ENCODE data around the gene STRN. TPM values are rescaled to one million over a fixed set of nuclear protein-coding genes. Genes with fewer than 3 reads are reported as not detected.

The STRN gene
- total RNA-seq, 2 experiments from 2014 or later = 20.4 to 20.8 TPM

DNA sequence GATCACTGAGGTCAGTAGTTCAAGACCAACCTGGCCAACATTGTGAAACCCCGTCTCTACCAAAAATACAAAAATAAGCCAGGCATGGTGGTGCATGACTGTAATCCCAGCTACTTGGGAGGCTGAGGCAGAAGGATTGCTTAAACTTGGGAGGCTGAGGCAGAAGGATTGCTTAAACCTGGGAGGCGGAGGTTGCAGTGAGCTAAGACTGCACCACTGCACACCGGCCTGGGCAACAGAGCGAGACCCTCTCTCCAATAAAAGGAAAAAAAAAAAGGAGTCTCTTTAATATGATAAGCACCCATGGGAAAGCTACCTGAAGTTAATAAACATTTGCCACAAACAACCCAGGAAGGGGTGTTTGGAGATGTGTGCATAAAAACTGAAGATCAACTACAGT lies 2.6 kb downstream of the STRN start:
- no peaks in the 10 kb centered on the region for H3K9me3 Mint-ChIP-seq
- ATAC-seq (ENCODE audit: poor library complexity) = no peak
- Histone ChIP-seq H3K9me3 (ENCODE audit: control insufficient read depth in 1 of 2, insufficient read depth in 1 of 2, low read length in 2 of 2) (no peaks in the 10 kb centered on the region), H3K4me3 (ENCODE audit: low read length) (no peak overlapping the region), H3K27me3 (ENCODE audit: control insufficient read depth in 1 of 2, insufficient read depth in 2 of 2, low read length in 2 of 2) (no peaks in the 10 kb centered on the region), H3K36me3 (ENCODE audit: insufficient read depth, low read length) (no peaks in the 10 kb centered on the region), H3K4me1 (ENCODE audit: insufficient read depth, low read length) (peaks cover 26% of the 10 kb centered on the region), H3K27ac (ENCODE audit: low read depth in 1 of 2, low read length in 2 of 2) (no peak overlapping the region)
- peaks cover 19% of the 10 kb centered on the region for H3K36me3 Mint-ChIP-seq (ENCODE audit: low read depth)
- H3K27ac Mint-ChIP-seq = no peak overlapping the region
- intact Hi-C loops (cut with DNase I, micrococcal nuclease) = loop anchor here (10.0 kb wide), 3 partner anchors 121 to 1811 kb away; partner anchors contain the start of genes ATL2 (in 1 of the 2), GEMIN6 (in 1 of the 2), GPATCH11 (in 1 of the 2) and HEATR5B (in 1 of the 2)
- no peaks in the 10 kb centered on the region for H3K27me3 Mint-ChIP-seq
- H3K4me3 Mint-ChIP-seq = peak overlapping the region; percentile 47
- no peak for TF ChIP-seq CTCF (IDR thresholded peaks at IDR 0.05)
- H3K4me1 Mint-ChIP-seq (ENCODE audit: low read depth) = peaks cover 85% of the 10 kb centered on the region
- DNase-seq = no peak
- POLR2A ChIA-PET = no interaction called here
- CTCF ChIA-PET = no interaction called here

GRCh38 chr2:36963106-36963505 lies 3.2 kb downstream of the STRN start:
- ChIA-PET POLR2A (no interaction called here), CTCF (no interaction called here)
- no peak for ATAC-seq (ENCODE audit: poor library complexity)
- Histone ChIP-seq H3K4me1 (ENCODE audit: insufficient read depth, low read length) (peaks cover 26% of the 10 kb centered on the region), H3K36me3 (ENCODE audit: insufficient read depth, low read length) (no peaks in the 10 kb centered on the region), H3K27ac (ENCODE audit: low read depth in 1 of 2, low read length in 2 of 2) (no peak overlapping the region), H3K27me3 (ENCODE audit: control insufficient read depth in 1 of 2, insufficient read depth in 2 of 2, low read length in 2 of 2) (no peaks in the 10 kb centered on the region), H3K4me3 (ENCODE audit: low read length) (no peak overlapping the region), H3K9me3 (ENCODE audit: control insufficient read depth in 1 of 2, insufficient read depth in 1 of 2, low read length in 2 of 2) (no peaks in the 10 kb centered on the region)
- intact Hi-C loops (cut with DNase I, micrococcal nuclease) = loop anchor here (10.0 kb wide), 3 partner anchors 122 to 1812 kb away; partner anchors contain the start of genes ATL2 (in 1 of the 2), GEMIN6 (in 1 of the 2), GPATCH11 (in 1 of the 2) and HEATR5B (in 1 of the 2)
- Mint-ChIP-seq H3K4me1 (ENCODE audit: low read depth) (peaks cover 87% of the 10 kb centered on the region), H3K9me3 (no peaks in the 10 kb centered on the region), H3K36me3 (ENCODE audit: low read depth) (peaks cover 25% of the 10 kb centered on the region), H3K27ac (no peak overlapping the region), H3K27me3 (no peaks in the 10 kb centered on the region), H3K4me3 (peak overlapping the region; percentile 75)
- no peak for TF ChIP-seq CTCF (IDR thresholded peaks at IDR 0.05)
- no peak for DNase-seq

- ChIA-PET CTCF (interaction anchor here (0.7 kb wide), 1 partner anchor 24 kb away, joined by 4 read pairs; no protein-coding TSS in a partner anchor), POLR2A (no interaction called here)
- Histone ChIP-seq H3K4me1 (ENCODE audit: insufficient read depth, low read length) (peaks cover 18% of the 10 kb centered on the region), H3K4me3 (ENCODE audit: low read length) (no peak overlapping the region), H3K27me3 (ENCODE audit: control insufficient read depth in 1 of 2, insufficient read depth in 2 of 2, low read length in 2 of 2) (no peaks in the 10 kb centered on the region), H3K9me3 (ENCODE audit: control insufficient read depth in 1 of 2, insufficient read depth in 1 of 2, low read length in 2 of 2) (no peaks in the 10 kb centered on the region), H3K27ac (ENCODE audit: low read depth in 1 of 2, low read length in 2 of 2) (no peak overlapping the region), H3K36me3 (ENCODE audit: insufficient read depth, low read length) (no peaks in the 10 kb centered on the region)
- Mint-ChIP-seq H3K27ac (no peak overlapping the region), H3K4me3 (no peak overlapping the region), H3K27me3 (no peaks in the 10 kb centered on the region), H3K9me3 (no peaks in the 10 kb centered on the region), H3K36me3 (ENCODE audit: low read depth) (peaks cover 12% of the 10 kb centered on the region), H3K4me1 (ENCODE audit: low read depth) (peaks cover 86% of the 10 kb centered on the region)
- intact Hi-C loops (cut with DNase I, micrococcal nuclease) = loop anchor here (10.0 kb wide), 3 partner anchors 124 to 1814 kb away; partner anchors contain the start of genes ATL2 (in 1 of the 2), GEMIN6 (in 1 of the 2), GPATCH11 (in 1 of the 2) and HEATR5B (in 1 of the 2)
- no peak for DNase-seq
- no peak for ATAC-seq (ENCODE audit: poor library complexity)
- TF ChIP-seq CTCF (IDR thresholded peaks at IDR 0.05) = no peak
Measured at GRCh38 chr2:36960773-36961172, 5.6 kb downstream of the STRN start.

All from CD4-positive, alpha-beta T cell (primary cell).